T-helper 2 cell treated with Interferon-gamma antibody and Interleukin-4, amounts not matched to agents 100 ng/mL and 5 ng/mL, for 36 hours (primary cell): ENCODE results near the gene KCNJ10. TPM values are rescaled to one million over a fixed set of nuclear protein-coding genes. Genes with fewer than 3 reads are reported as not detected.

ENCODE experiments used
- intact Hi-C: fragments of 100-400 bp; cut with micrococcal nuclease; formaldehyde crosslinking; loops from one replicate; pipeline ENCODE4 v1.15.1; 2023
- total RNA-seq: library from RNA; stranded (reverse); gene quantifications from 2 replicates; pipeline ENCODE4 v1.2.3, GENCODE V29; 2022

Gene KCNJ10
- total RNA-seq, 1 donor from 2014 or later: not detected

GRCh38 chr1:160030657-160031364 lies 39.1 kb downstream of the KCNJ10 start:
- intact Hi-C loops: loop anchor here (1.0 to 5.0 kb wide), 5 partner anchors 15 to 251 kb away; partner anchors contain the start of genes DCAF8, DUSP23, IGSF8 and TAGLN2

GRCh38 chr1:160028426-160028825 lies 41.5 kb downstream of the KCNJ10 start:
- intact Hi-C loops: no loop called here

- intact Hi-C loops: no loop called here
Measured at GRCh38 chr1:160025314-160025713, 44.6 kb downstream of the KCNJ10 start.

GRCh38 chr1:160024195-160024905 lies 45.6 kb downstream of the KCNJ10 start:
- intact Hi-C loops: no loop called here

GRCh38 chr1:160022330-160023310 lies 47.3 kb downstream of the KCNJ10 start:
- intact Hi-C loops: no loop called here

GRCh38 chr1:160021376-160022074 lies 48.4 kb downstream of the KCNJ10 start:
- intact Hi-C loops: no loop called here

GRCh38 chr1:160020196-160020595 lies 49.8 kb downstream of the KCNJ10 start:
- intact Hi-C loops: no loop called here

- intact Hi-C loops: no loop called here
Measured at GRCh38 chr1:160018900-160019299, 51.1 kb downstream of the KCNJ10 start.

- intact Hi-C loops: no loop called here
Measured at GRCh38 chr1:160018347-160018746, 51.6 kb downstream of the KCNJ10 start.

- intact Hi-C loops: no loop called here
Measured at GRCh38 chr1:160017592-160017991, 52.4 kb downstream of the KCNJ10 start.

- intact Hi-C loops: no loop called here
Measured at GRCh38 chr1:160011781-160012180, 58.2 kb downstream of the KCNJ10 start.

GRCh38 chr1:160009801-160010200 lies 60.2 kb downstream of the KCNJ10 start:
- intact Hi-C loops: loop anchor here (5.0 kb wide), 1 partner anchor 158 kb away; no protein-coding TSS in a partner anchor

GRCh38 chr1:160009081-160009480 lies 60.9 kb downstream of the KCNJ10 start:
- intact Hi-C loops: loop anchor here (5.0 kb wide), 1 partner anchor 157 kb away; no protein-coding TSS in a partner anchor

GRCh38 chr1:160007577-160008200 lies 62.3 kb downstream of the KCNJ10 start:
- intact Hi-C loops: loop anchor here (1.0 to 5.0 kb wide), 5 partner anchors 114 to 847 kb away; partner anchors contain the start of gene DUSP23

GRCh38 chr1:160006312-160006940 lies 63.5 kb downstream of the KCNJ10 start:
- intact Hi-C loops: loop anchor here (1.0 to 5.0 kb wide), 3 partner anchors 70 to 846 kb away; no protein-coding TSS in a partner anchor

GRCh38 chr1:160005070-160005469 lies 64.9 kb downstream of the KCNJ10 start:
- intact Hi-C loops: loop anchor here (5.0 kb wide), 1 partner anchor 153 kb away; no protein-coding TSS in a partner anchor

GRCh38 chr1:160004425-160004824 lies 65.5 kb downstream of the KCNJ10 start:
- intact Hi-C loops: no loop called here

GRCh38 chr1:160004001-160004400 lies 66.0 kb downstream of the KCNJ10 start:
- intact Hi-C loops: no loop called here

- intact Hi-C loops: no loop called here
Measured at GRCh38 chr1:160001440-160001839, 68.5 kb downstream of the KCNJ10 start.
